ENCODE results near the gene HAP1. TPM values are rescaled to one million over a fixed set of nuclear protein-coding genes. Genes with fewer than 3 reads are reported as not detected.
A peak's percentile ranks its signal among the peaks of the same experiment; 100 is the strongest.

HAP1 gene
- total RNA-seq, 1 donor from 2014 or later, result 0.45 TPM

- TF ChIP-seq CTCF (IDR thresholded peaks at IDR 0.05; ENCODE audit: unreplicated experiment), result no peak
- H3K27me3 Mint-ChIP-seq (ENCODE audit: low read depth), result no peaks in the 10 kb centered on the region
- no peak overlapping the region for H3K27ac Mint-ChIP-seq
- H3K4me3 Mint-ChIP-seq, result no peak overlapping the region
- peaks cover 57% of the 10 kb centered on the region for H3K36me3 Mint-ChIP-seq
- H3K4me1 Mint-ChIP-seq, result no peaks in the 10 kb centered on the region
- H3K9me3 Mint-ChIP-seq, result no peaks in the 10 kb centered on the region
- DNase-seq (ENCODE audit: low spot score in 2 of 2, unreplicated experiment in 2 of 2), result no peak
Observed at GRCh38 chr17:41762391-41762790, 27.9 kb upstream of the HAP1 start.

- no peak overlapping the region for H3K4me3 Mint-ChIP-seq
Observed at GRCh38 chr17:41760878-41761277, 26.4 kb upstream of the HAP1 start.

GRCh38 chr17:41758601-41759000 lies 24.2 kb upstream of the HAP1 start:
- Mint-ChIP-seq H3K9me3 (no peaks in the 10 kb centered on the region), H3K27ac (no peak overlapping the region), H3K27me3 (ENCODE audit: low read depth) (no peaks in the 10 kb centered on the region), H3K36me3 (peaks cover 47% of the 10 kb centered on the region), H3K4me1 (no peaks in the 10 kb centered on the region), H3K4me3 (no peak overlapping the region)
- TF ChIP-seq CTCF (IDR thresholded peaks at IDR 0.05; ENCODE audit: unreplicated experiment), result no peak
- no peak for DNase-seq (ENCODE audit: low spot score in 2 of 2, unreplicated experiment in 2 of 2)

More at GRCh38 chr17:41760878-41761277, 26.4 kb upstream of the HAP1 start:
- Mint-ChIP-seq H3K27me3 (ENCODE audit: low read depth) (no peaks in the 10 kb centered on the region), H3K9me3 (no peaks in the 10 kb centered on the region), H3K4me1 (no peaks in the 10 kb centered on the region), H3K36me3 (peaks cover 55% of the 10 kb centered on the region), H3K27ac (no peak overlapping the region)
- no peak for TF ChIP-seq CTCF (IDR thresholded peaks at IDR 0.05; ENCODE audit: unreplicated experiment)
- DNase-seq (ENCODE audit: low spot score in 2 of 2, unreplicated experiment in 2 of 2), result no peak

GRCh38 chr17:41754066-41754465 lies 19.6 kb upstream of the HAP1 start:
- H3K4me1 Mint-ChIP-seq, result no peaks in the 10 kb centered on the region
- no peak for DNase-seq (ENCODE audit: low spot score in 2 of 2, unreplicated experiment in 2 of 2)
- H3K9me3 Mint-ChIP-seq, result no peaks in the 10 kb centered on the region
- peaks cover 16% of the 10 kb centered on the region for H3K36me3 Mint-ChIP-seq
- H3K27me3 Mint-ChIP-seq (ENCODE audit: low read depth), result no peaks in the 10 kb centered on the region
- no peak for TF ChIP-seq CTCF (IDR thresholded peaks at IDR 0.05; ENCODE audit: unreplicated experiment)
- H3K27ac Mint-ChIP-seq, result peak overlapping the region; percentile 21
- no peak overlapping the region for H3K4me3 Mint-ChIP-seq

GRCh38 chr17:41751288-41751687 lies 16.8 kb upstream of the HAP1 start:
- no peaks in the 10 kb centered on the region for H3K27me3 Mint-ChIP-seq (ENCODE audit: low read depth)
- no peaks in the 10 kb centered on the region for H3K9me3 Mint-ChIP-seq
- no peak overlapping the region for H3K27ac Mint-ChIP-seq
- no peak for TF ChIP-seq CTCF (IDR thresholded peaks at IDR 0.05; ENCODE audit: unreplicated experiment)
- DNase-seq (ENCODE audit: low spot score in 2 of 2, unreplicated experiment in 2 of 2), result no peak
- no peak overlapping the region for H3K4me3 Mint-ChIP-seq
- H3K36me3 Mint-ChIP-seq, result peaks cover 3% of the 10 kb centered on the region
- no peaks in the 10 kb centered on the region for H3K4me1 Mint-ChIP-seq

- H3K36me3 Mint-ChIP-seq, result peaks cover 2% of the 10 kb centered on the region
- H3K4me1 Mint-ChIP-seq, result no peaks in the 10 kb centered on the region
- H3K4me3 Mint-ChIP-seq, result no peak overlapping the region
- DNase-seq (ENCODE audit: low spot score in 2 of 2, unreplicated experiment in 2 of 2), result no peak
- no peak for TF ChIP-seq CTCF (IDR thresholded peaks at IDR 0.05; ENCODE audit: unreplicated experiment)
- no peak overlapping the region for H3K27ac Mint-ChIP-seq
- H3K9me3 Mint-ChIP-seq, result no peaks in the 10 kb centered on the region
- no peaks in the 10 kb centered on the region for H3K27me3 Mint-ChIP-seq (ENCODE audit: low read depth)
Observed at GRCh38 chr17:41750862-41751261, 16.4 kb upstream of the HAP1 start.
